Measurements from ENCODE around the gene WDR37. TPM values are rescaled to one million over a fixed set of nuclear protein-coding genes. Genes with fewer than 3 reads are reported as not detected.

Gene WDR37
- total RNA-seq, 1 experiment from 2014 or later: 14.2 TPM

DNA sequence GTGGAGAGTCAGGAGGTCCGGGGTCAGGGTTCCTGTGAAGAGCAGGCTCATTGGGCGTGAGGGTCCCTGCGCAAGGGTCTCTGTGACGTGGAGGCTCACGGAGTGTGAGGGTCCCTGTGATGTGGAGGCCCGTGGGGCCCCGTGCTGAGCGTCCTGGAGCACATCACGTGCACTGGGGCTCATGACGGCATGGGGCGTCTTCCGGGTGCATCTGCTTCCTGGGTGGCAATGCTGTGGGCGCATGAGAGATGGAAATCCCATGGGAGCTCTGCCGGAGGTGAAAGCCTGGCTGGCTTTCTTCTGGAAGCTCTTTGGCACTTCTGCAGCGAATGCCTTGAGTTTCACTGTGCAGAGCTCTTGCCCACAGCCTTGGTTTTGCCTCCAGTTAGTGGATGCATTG lies 71.4 kb downstream of the WDR37 start:
- Mint-ChIP-seq H3K36me3 (ENCODE audit: insufficient read depth, unreplicated experiment) (peaks cover 77% of the 10 kb centered on the region), H3K9me3 (ENCODE audit: unreplicated experiment) (no peaks in the 10 kb centered on the region), H3K4me1 (ENCODE audit: insufficient read depth, unreplicated experiment) (no peaks in the 10 kb centered on the region), H3K27me3 (ENCODE audit: insufficient read depth, unreplicated experiment) (no peaks in the 10 kb centered on the region), H3K4me3 (ENCODE audit: unreplicated experiment) (no peak overlapping the region), H3K27ac (ENCODE audit: low read depth, unreplicated experiment) (no peak overlapping the region)
- CTCF ChIA-PET: interaction anchor here (1.3 kb wide), 1 partner anchor 241 kb away, joined by 3 read pairs; no protein-coding TSS in a partner anchor
- no TSS peak for BruUV-seq (replicated peaks)
- intact Hi-C loops (cut with micrococcal nuclease): no loop called here
- no peak for DNase-seq (ENCODE audit: unreplicated experiment)
- POLR2A ChIA-PET: no interaction called here
- TF ChIP-seq, protein P1, sequence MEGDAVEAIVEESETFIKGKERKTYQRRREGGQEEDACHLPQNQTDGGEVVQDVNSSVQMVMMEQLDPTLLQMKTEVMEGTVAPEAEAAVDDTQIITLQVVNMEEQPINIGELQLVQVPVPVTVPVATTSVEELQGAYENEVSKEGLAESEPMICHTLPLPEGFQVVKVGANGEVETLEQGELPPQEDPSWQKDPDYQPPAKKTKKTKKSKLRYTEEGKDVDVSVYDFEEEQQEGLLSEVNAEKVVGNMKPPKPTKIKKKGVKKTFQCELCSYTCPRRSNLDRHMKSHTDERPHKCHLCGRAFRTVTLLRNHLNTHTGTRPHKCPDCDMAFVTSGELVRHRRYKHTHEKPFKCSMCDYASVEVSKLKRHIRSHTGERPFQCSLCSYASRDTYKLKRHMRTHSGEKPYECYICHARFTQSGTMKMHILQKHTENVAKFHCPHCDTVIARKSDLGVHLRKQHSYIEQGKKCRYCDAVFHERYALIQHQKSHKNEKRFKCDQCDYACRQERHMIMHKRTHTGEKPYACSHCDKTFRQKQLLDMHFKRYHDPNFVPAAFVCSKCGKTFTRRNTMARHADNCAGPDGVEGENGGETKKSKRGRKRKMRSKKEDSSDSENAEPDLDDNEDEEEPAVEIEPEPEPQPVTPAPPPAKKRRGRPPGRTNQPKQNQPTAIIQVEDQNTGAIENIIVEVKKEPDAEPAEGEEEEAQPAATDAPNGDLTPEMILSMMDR (IDR thresholded peaks at IDR 0.05; ENCODE audit: unreplicated experiment): no peak

DNA sequence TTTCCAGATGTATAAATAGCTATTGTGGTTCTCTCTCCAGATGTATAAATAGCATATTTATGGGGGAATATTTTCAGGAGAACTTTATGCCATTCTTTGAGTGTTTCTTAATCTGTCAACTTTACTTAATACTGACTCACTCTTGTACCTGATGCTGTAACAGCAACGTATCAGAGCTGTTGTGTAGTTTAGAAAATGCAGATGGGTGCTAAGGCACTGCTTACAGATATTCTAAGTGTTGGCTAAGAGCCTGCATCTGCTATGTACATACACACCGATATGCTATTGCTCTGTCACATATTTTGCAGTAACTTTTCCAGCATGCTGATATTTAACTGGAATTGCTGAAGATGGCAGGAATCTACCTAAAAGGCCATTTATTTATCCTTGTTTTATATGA lies 71.9 kb downstream of the WDR37 start:
- TF ChIP-seq, protein P1 (IDR thresholded peaks at IDR 0.05; ENCODE audit: unreplicated experiment): no peak
- CTCF ChIA-PET: interaction anchor here (1.3 kb wide), 1 partner anchor 241 kb away, joined by 3 read pairs; no protein-coding TSS in a partner anchor
- Mint-ChIP-seq H3K36me3 (ENCODE audit: insufficient read depth, unreplicated experiment) (peaks cover 78% of the 10 kb centered on the region), H3K4me1 (ENCODE audit: insufficient read depth, unreplicated experiment) (no peaks in the 10 kb centered on the region), H3K4me3 (ENCODE audit: unreplicated experiment) (no peak overlapping the region), H3K27me3 (ENCODE audit: insufficient read depth, unreplicated experiment) (no peaks in the 10 kb centered on the region), H3K27ac (ENCODE audit: low read depth, unreplicated experiment) (no peak overlapping the region), H3K9me3 (ENCODE audit: unreplicated experiment) (no peaks in the 10 kb centered on the region)
- DNase-seq (ENCODE audit: unreplicated experiment): no peak
- POLR2A ChIA-PET: no interaction called here
- intact Hi-C loops (cut with micrococcal nuclease): no loop called here
- BruUV-seq (replicated peaks): no TSS peak

DNA sequence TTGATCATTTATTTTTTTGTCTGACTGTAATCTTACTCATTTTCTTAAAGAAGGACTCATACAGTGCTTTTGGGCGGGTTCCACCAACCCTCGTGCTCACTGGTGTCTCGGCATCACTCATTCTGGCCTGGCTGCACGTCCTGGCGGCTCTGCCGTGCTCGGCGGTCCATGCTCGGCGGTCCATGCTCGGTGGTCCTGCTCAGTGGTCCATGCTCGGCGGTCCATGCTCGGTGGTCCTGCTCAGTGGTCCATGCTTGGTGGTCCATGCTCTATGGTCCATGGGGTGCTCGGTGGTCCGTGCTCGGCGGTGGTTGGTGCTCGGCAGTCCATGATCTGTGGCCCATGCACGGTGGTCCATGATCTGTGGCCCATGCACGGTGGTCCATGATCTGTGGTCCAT lies 72.5 kb downstream of the WDR37 start:
- BruUV-seq (replicated peaks): no TSS peak
- Mint-ChIP-seq H3K36me3 (ENCODE audit: insufficient read depth, unreplicated experiment) (peaks cover 73% of the 10 kb centered on the region), H3K27ac (ENCODE audit: low read depth, unreplicated experiment) (no peak overlapping the region), H3K4me3 (ENCODE audit: unreplicated experiment) (no peak overlapping the region), H3K9me3 (ENCODE audit: unreplicated experiment) (no peaks in the 10 kb centered on the region), H3K27me3 (ENCODE audit: insufficient read depth, unreplicated experiment) (no peaks in the 10 kb centered on the region), H3K4me1 (ENCODE audit: insufficient read depth, unreplicated experiment) (no peaks in the 10 kb centered on the region)
- CTCF ChIA-PET: no interaction called here
- DNase-seq (ENCODE audit: unreplicated experiment): no peak
- TF ChIP-seq, protein P1 (IDR thresholded peaks at IDR 0.05; ENCODE audit: unreplicated experiment): no peak
- POLR2A ChIA-PET: no interaction called here
- intact Hi-C loops (cut with micrococcal nuclease): no loop called here

- H3K27ac Mint-ChIP-seq (ENCODE audit: low read depth, unreplicated experiment): no peak overlapping the region
- BruUV-seq (replicated peaks): no TSS peak
- no peak for DNase-seq (ENCODE audit: unreplicated experiment)
- no peaks in the 10 kb centered on the region for H3K4me1 Mint-ChIP-seq (ENCODE audit: insufficient read depth, unreplicated experiment)
- no peaks in the 10 kb centered on the region for H3K27me3 Mint-ChIP-seq (ENCODE audit: insufficient read depth, unreplicated experiment)
- H3K36me3 Mint-ChIP-seq (ENCODE audit: insufficient read depth, unreplicated experiment): peaks cover 57% of the 10 kb centered on the region
- TF ChIP-seq, protein P1 (IDR thresholded peaks at IDR 0.05; ENCODE audit: unreplicated experiment): no peak
- H3K9me3 Mint-ChIP-seq (ENCODE audit: unreplicated experiment): no peaks in the 10 kb centered on the region
- intact Hi-C loops (cut with micrococcal nuclease): no loop called here
- no peak overlapping the region for H3K4me3 Mint-ChIP-seq (ENCODE audit: unreplicated experiment)
- ChIA-PET CTCF (interaction anchor here (0.6 kb wide), 1 partner anchor 1848 kb away, joined by 4 read pairs; no protein-coding TSS in a partner anchor), POLR2A (no interaction called here)
Observed at GRCh38 chr10:1130226-1130625, 74.0 kb downstream of the WDR37 start.

Measured in MCF 10A (cell line).